Activated naive CD8-positive, alpha-beta T cell treated with anti-CD3 and anti-CD28 coated beads, Interleukin-2, amount 50 U/mL, for 16 hours (primary cell): ENCODE measurements around the gene KRT17.
"Not testable (repeated sequence)": the region's sequence is repeated elsewhere in the genome, so short reads cannot be mapped to it uniquely, and the experiment has no call there.

Experiments
- DNase-seq: peaks from one replicate; pipeline ENCODE4 v3.0.0-alpha.2; 2020; ENCODE audit warnings: low read depth, low spot score

KRT17 gene

DNA sequence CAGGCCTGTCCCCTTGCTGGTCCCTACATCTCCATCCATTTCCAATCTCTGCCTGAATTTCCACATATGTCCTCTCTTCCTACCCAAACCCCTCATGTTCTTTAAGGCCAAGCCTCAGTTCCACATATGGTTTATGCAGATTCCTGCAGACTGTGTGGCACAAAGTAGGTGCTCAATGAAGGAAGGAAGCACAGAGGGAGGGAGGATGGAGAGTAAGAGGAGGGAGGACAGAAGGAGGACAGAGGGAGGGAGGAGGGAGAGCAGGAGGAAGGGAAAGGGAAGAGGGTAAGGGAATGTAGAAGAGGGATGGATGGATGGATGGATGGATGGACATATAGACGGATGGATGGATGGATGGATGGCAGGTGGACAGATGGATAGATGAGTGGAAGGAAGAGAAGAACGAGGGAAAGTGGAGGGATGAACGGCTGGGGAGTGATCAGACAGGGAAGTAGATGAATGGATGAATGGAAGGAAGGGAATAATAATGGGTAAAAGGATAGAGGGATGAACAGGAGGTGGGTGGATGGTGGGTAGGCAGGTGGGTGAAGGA lies 29.9 kb downstream of the KRT17 start:
- no peak for DNase-seq

GRCh38 chr17:41593306-41593981 lies 30.9 kb downstream of the KRT17 start:
- DNase-seq, result no peak

DNA sequence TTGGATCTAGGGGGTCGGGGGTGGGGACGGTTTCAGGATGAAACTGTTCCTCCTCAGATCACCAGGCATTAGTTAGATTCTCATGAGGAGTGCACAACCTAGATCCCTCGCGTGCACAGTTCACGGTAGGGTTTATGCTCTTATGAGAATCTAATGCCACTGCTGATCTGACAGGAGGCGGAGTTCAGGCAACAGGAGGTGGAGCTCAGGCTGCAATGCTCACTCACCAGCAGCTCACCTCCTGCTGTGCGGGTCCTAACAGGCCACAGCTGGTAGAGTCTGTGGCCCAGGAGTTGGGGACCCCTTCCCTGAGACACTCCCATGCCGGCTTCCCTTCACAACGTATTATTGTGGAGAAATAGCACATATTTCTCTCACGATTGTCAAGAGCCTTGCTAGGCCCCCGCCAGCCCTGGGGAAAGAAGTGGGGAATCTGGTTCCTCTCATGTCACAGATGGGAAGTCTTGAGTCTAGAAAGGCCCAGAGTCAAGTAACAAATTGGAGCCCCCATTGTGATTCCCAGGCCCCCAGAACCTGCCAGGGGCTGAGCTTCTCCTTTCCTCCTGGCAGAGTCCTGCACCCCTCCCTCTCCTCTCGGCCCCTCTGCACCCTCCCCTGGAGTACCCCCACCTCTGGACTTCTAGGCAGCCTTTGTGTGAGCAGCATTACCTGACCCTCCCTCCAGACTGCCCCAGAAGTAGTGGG lies 31.6 kb downstream of the KRT17 start:
- no peak for DNase-seq

- DNase-seq, result no peak
Measured at GRCh38 chr17:41589301-41589700, 35.1 kb downstream of the KRT17 start.

DNA sequence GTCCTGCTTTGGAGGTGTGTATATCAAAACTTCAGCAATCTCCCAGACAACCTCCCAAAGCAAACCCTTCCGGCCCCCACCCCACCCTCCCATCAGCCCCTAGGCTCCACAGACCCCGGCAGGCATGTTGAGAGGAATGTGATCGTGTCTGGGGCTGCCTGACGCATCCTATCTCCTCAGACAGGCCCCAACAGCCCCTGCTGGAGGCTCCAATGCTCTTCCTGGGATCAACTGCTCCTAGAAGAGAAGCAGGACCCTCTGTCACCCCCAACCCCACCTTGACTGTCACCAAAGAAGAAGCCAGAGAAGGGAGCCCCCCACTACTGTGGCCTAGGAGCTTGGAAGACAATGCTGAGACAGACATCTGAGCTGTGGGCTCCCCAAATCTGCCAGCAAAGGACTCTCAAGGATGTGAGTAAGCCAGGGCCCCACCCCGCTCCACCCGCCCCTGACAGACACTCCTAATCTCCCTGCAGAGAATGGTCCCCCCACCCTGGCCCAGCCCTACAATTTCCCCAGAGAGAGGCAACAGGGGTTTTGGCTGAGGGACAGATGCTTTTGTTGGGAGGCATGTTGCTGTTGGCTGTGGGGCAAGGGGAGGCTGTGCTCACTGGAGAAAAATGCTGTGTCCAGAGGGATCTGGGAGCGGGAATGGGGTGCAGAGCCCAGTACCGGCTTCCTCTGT lies 36.1 kb downstream of the KRT17 start:
- DNase-seq, result no peak

GRCh38 chr17:41586863-41587495 lies 37.4 kb downstream of the KRT17 start, which contains the start of gene KRT14:
Gene KRT14 (minus strand): TSS chr17:41586895. CDS start chr17:41586834, 61 bp downstream.
- DNase-seq, result no peak

DNA sequence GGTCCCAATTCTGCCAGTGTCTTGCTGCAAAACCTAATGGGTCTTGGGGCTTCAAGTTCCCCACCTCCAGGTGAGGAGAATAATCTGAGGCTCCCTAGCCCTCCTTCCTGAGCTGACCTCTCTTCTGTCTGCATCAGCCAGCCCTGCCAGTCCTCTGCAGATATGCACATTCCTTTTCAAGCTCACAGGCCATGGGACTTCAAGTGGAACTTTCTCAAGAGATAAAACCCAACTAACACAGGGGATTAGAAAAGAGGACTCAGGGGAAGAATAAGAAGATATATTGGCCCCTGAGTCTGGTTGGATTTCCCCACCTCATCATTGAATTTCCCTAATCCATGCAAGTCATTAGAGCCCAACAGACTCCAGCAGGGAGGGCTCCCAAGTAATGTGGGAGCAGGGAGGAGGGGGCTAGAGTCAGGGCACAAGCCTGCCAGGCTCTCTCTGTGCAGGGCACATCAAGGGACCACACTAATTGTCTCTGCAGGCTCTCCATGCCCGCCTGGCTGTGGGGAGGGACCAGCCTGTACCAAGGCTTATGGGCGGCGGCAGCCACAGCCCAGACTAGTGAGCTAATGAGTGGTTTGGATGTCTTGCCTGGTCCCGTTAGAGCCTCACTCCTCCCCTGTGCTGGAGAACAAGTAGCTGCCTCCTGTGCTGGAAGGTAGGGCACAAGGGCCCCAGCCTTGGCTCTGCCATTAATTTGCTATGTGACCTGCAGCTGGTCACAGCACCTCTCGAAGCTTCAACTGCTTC lies 38.9 kb downstream of the KRT17 start:
- no peak for DNase-seq

DNA sequence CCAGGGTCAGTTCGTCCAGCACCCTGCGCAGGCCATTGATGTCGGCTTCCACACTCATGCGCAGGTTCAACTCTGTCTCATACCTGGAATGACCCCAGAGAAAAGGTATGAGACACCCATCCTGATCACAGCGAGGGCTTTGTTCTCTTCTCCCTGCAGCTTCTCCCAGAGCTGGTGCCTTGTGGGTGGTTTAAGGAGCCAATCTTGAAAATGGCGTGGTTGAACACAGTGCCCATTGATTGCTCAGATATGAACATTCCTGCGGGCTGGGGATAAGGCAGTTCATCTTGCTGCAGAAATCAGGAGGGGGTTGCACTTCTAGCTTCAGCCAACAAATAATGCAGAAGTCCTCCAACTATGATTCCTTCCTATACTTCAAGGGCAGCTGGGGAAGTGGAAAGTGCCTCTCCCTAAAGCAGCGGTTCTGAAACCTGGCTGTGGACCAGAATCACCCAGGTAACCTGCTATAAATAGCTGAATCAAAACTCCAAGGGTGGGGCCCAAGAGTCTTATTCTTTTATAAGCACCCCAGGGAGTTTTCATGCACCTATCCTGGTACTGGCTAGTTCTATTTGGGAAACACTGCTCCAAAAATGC lies 39.9 kb downstream of the KRT17 start:
- DNase-seq, result not testable (repeated sequence)

DNA sequence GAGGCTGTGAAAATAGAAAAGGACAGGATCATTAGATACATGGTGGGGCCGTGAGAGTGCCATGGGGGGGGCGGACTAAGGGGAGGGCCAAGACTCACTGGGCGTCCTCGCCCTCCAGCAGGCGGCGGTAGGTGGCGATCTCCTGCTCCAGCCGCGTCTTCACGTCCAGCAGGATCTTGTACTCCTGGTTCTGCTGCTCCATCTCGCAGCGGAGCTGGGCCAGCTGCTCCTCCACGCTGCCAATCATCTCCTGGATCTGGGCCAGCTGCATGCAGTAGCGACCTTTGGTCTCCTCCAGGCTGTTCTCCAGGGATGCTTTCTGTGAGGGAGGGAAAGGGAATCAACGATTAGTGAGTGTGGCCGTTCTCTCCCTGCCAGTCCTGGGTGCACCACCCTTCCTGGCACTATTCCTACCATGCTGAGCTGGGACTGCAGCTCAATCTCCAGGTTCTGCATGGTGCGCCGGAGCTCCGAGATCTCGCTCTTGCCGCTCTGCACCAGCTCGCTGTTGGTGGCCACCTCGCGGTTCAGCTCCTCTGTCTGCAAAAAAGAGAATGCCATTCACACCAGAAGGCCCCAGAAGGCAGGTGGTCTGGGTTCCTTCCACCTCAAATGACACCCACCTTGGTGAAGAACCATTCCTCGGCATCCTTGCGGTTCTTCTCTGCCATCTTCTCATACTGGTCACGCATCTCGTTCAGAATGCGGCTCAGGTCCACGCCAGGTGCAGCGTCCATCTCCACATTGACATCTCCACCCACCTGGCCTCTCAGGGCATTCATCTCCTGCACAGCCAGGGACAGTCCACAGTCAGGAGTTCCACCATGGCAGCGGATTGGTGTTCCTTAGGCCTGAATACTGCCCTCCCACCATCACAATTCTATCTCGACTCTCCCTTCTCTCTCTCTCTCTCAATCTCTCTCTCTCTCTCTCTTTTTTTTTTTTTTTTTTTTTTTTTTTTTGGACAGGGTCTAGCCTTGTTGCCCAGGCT lies 40.9 kb downstream of the KRT17 start:
- no peak for DNase-seq

- not testable (repeated sequence) for DNase-seq
Measured at GRCh38 chr17:41582061-41582968, 42.1 kb downstream of the KRT17 start.

GRCh38 chr17:41581366-41582060 lies 42.9 kb downstream of the KRT17 start:
- no peak for DNase-seq

GRCh38 chr17:41580687-41581365 lies 43.5 kb downstream of the KRT17 start:
- DNase-seq, result no peak

DNA sequence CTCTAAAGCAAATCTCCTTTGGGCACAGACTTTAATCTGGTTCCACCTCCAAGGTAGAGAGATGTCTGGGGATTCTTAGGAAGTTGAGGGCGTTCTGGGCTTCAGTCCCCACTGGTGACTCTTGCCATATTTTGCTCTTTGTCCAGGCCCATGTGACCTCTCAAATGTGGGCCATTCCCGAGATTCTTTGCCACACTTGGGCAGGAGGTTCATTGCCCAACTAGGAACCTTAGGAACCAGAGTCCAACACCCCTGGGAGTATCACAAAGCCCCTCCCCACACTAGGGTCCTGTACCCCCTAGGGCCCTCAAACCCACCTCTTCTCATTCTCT lies 44.2 kb downstream of the KRT17 start:
- no peak for DNase-seq

GRCh38 chr17:41579484-41580243 lies 44.7 kb downstream of the KRT17 start:
- peak; percentile 14 for DNase-seq

DNA sequence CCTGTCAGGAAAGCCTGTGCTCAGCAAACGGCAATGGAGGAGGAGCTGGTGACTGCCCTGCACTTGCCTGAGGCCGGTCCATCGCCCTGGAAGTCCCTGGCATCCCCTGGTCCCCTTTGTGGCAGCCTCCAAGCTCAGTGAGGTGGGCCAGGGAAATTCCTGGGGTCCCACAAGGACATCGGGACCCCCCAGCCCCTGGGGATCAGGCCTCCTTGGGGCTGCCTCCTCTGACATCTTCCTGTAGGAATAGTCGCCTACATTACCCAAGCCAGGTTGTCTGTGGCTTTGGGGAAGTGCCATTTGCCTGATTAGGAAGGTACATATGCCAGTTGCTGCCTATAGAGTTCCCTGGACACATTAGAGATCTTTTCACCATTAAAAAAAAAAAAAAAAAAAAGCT lies 45.4 kb downstream of the KRT17 start:
- DNase-seq, result no peak

- no peak for DNase-seq
Measured at GRCh38 chr17:41578538-41578937, 45.8 kb downstream of the KRT17 start.

- not testable (repeated sequence) for DNase-seq
Measured at GRCh38 chr17:41576740-41577139, 47.6 kb downstream of the KRT17 start.
